Activated effector memory CD4-positive, alpha-beta T cell treated with anti-CD3 and anti-CD28 coated beads, Interleukin-2, amount 50 U/mL, for 16 hours (primary cell): ENCODE measurements around the gene DMAC2.
"Not testable (repeated sequence)": the region's sequence is repeated elsewhere in the genome, so short reads cannot be mapped to it uniquely, and the experiment has no call there.

Source experiments
- DNase-seq: peaks from one replicate; pipeline ENCODE4 v3.0.0-alpha.2; 2020

Gene DMAC2

GRCh38 chr19:41397086-41398049 is 42.3 kb downstream of the DMAC2 start, which contains the start of the genes BCKDHA and EXOSC5:
Gene BCKDHA, plus strand, starts transcription at chr19:41397818. Its CDS starts 10 bp downstream, at chr19:41397828.
Gene EXOSC5, minus strand, starts transcription at chr19:41397359. Its CDS starts 31 bp downstream, at chr19:41397328.
- peak; percentile 100 for DNase-seq

GRCh38 chr19:41395355-41395754 is 44.4 kb downstream of the DMAC2 start:
- no peak for DNase-seq

GRCh38 chr19:41392775-41393174 is 46.9 kb downstream of the DMAC2 start:
- no peak for DNase-seq

- no peak for DNase-seq
These were observed 48.1 kb downstream of the DMAC2 start for GRCh38 chr19:41391618-41392017.

GRCh38 chr19:41386442-41386841 is 53.3 kb downstream of the DMAC2 start:
- no peak for DNase-seq

GRCh38 chr19:41384351-41384750 is 55.4 kb downstream of the DMAC2 start:
- no peak for DNase-seq

GRCh38 chr19:41381536-41381935 is 58.2 kb downstream of the DMAC2 start:
- not testable (repeated sequence) for DNase-seq
